OCI-M1 (cell line): ENCODE results near the gene TRIO.
"Not testable (repeated sequence)": the region's sequence is repeated elsewhere in the genome, so short reads cannot be mapped to it uniquely, and the experiment has no call there.

Experiments
- DNase-seq: peaks from one replicate; lab custom pipeline; 2025; lab: John Stamatoyannopoulos, UW

The TRIO gene

GRCh38 chr5:14415024-14415697 lies 272.0 kb downstream of the TRIO start:
- DNase-seq = no peak

GRCh38 chr5:14415698-14416074 lies 272.5 kb downstream of the TRIO start:
- DNase-seq = no peak

GRCh38 chr5:14416621-14417275 lies 273.6 kb downstream of the TRIO start:
- DNase-seq = no peak

- no peak for DNase-seq
Measured at GRCh38 chr5:14417276-14417730, 274.2 kb downstream of the TRIO start.

GRCh38 chr5:14417792-14418765 lies 274.9 kb downstream of the TRIO start:
- DNase-seq = no peak

GRCh38 chr5:14419686-14420085 lies 276.5 kb downstream of the TRIO start:
- DNase-seq = no peak

GRCh38 chr5:14420101-14420811 lies 277.1 kb downstream of the TRIO start:
- no peak for DNase-seq

- no peak for DNase-seq
Measured at GRCh38 chr5:14421851-14422250, 278.7 kb downstream of the TRIO start.

- no peak for DNase-seq
Measured at GRCh38 chr5:14424011-14424685, 281.0 kb downstream of the TRIO start.

GRCh38 chr5:14425559-14425958 lies 282.4 kb downstream of the TRIO start:
- DNase-seq = no peak

- no peak for DNase-seq
Measured at GRCh38 chr5:14426521-14426920, 283.4 kb downstream of the TRIO start.

GRCh38 chr5:14428302-14429081 lies 285.4 kb downstream of the TRIO start:
- DNase-seq = no peak

- peak; percentile 12 for DNase-seq
Measured at GRCh38 chr5:14429101-14430050, 286.2 kb downstream of the TRIO start.

- no peak for DNase-seq
Measured at GRCh38 chr5:14431534-14431933, 288.4 kb downstream of the TRIO start.

- DNase-seq = no peak
Measured at GRCh38 chr5:14432931-14433589, 289.9 kb downstream of the TRIO start.

GRCh38 chr5:14435481-14435880 lies 292.3 kb downstream of the TRIO start:
- no peak for DNase-seq

GRCh38 chr5:14436122-14436521 lies 293.0 kb downstream of the TRIO start:
- not testable (repeated sequence) for DNase-seq

- DNase-seq = no peak
Measured at GRCh38 chr5:14436801-14437542, 293.8 kb downstream of the TRIO start.
